HG02973 (cell line): ENCODE data around the gene SGSH.

Experiments
- ATAC-seq: cut with Tn5 transposase; IDR thresholded peaks from one replicate; pipeline ENCODE4 v1.9.1; 2021; ENCODE audit warnings: moderate library complexity; ENCODE audit not compliant: unreplicated experiment

Gene SGSH

DNA sequence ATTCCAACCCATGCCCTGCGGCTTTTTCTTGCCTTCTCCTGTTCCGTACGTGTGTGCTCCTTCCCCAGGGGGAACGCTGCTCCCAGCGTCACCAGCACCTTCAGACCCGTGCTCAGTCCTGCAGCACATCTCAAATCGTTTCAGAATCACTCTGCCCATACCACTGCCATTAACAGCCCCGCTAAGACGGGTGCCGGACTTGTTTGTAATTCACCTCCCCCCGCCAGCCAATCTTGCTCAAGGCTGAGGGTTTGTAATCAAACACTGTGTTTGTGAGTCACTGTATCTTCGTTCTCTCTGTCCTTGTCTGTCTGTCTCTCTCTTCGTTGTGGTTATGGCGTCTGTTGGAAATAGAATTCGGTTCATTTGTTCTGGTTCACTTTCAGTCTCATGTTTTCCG lies 33.0 kb downstream of the SGSH start:
- no peak for ATAC-seq

- ATAC-seq: no peak
Measured at GRCh38 chr17:80185968-80186367, 34.2 kb downstream of the SGSH start.

GRCh38 chr17:80184423-80184714 lies 35.8 kb downstream of the SGSH start:
- ATAC-seq: no peak

- no peak for ATAC-seq
Measured at GRCh38 chr17:80183581-80184422, 36.3 kb downstream of the SGSH start.

DNA sequence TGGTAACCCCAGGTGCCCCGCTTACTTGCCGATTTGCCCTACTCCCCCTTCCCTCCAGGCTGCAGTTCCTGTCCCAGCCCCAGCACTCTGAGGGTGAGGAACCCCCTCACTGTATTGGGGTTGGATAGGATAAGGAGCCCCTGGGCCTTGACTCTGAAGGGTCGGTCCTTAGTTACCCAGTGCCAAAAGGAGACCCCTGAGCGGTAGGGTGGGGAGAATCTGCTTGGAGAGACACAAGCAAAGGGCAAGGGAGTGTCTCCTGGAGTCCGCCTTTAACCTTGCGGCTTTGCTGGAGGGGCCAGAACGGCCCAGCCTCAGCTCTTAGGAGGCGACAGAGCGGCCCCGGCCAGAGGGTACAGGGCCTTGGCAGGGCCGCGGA lies 37.3 kb downstream of the SGSH start:
- no peak for ATAC-seq

DNA sequence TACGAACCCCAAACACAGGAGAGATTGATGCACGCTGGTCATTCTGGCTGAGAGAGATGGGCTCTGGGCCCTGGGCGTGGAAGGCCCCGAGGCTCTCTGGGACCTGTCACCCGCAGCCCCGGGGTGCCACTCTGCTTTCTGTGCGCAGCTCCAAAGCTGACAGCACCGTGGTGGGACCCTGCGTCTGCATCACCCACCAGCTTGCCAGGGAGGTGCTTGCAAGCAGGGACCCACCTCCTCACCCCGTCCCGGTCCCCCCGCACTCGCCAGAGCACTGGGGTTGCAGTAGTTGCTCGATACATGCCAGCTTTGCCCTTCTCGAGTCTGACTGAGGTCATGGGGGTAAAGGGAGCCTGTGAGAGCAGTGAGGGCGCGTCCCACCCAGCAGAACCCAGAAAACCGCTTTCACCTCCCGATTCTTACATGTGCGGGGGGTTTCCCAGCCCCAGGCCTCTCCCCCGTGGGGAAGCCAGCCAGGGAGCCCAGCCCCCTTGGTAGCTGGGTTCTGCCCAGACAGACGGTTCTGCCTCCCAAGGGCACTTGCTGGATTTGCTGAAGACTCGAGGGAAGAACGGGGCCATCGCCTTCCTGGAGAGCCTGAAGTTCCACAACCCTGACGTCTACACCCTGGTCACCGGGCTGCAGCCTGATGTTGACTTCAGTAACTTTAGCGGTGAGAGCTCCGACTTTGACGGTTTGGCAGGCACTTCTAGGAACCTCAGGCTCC lies 37.9 kb downstream of the SGSH start:
- no peak for ATAC-seq

GRCh38 chr17:80181431-80181830 lies 38.7 kb downstream of the SGSH start:
- ATAC-seq: no peak

GRCh38 chr17:80180192-80180591 lies 39.9 kb downstream of the SGSH start:
- no peak for ATAC-seq

DNA sequence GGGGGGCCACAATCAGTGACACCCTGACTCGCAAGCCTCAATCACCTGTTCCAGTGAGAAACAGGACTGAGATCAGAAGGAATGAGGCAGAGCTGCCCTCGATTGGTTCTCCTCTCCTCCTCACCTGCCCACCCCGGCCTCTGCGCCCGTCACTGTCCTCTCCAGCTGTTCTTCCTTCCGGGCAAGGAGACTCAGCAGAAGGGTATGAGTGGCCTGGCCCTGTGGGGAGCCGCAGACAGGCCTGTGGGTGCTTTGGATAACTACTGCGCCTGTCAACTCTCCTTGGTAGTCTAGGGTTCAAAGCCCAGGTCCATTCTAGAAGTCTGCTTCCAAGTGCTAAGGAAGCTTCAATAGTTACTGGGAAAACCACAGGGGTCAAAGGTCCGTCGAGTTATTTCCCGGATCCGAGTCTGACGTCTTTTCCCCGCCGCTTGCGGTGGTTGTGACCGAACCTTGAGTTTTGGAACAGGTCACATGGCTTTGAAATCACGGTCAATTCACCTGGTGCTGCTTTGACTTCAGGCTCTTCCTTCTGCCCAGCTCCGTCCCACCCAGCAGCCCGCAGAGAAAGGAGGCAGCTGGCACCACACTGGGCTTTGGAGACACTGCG lies 42.0 kb downstream of the SGSH start:
- no peak for ATAC-seq

DNA sequence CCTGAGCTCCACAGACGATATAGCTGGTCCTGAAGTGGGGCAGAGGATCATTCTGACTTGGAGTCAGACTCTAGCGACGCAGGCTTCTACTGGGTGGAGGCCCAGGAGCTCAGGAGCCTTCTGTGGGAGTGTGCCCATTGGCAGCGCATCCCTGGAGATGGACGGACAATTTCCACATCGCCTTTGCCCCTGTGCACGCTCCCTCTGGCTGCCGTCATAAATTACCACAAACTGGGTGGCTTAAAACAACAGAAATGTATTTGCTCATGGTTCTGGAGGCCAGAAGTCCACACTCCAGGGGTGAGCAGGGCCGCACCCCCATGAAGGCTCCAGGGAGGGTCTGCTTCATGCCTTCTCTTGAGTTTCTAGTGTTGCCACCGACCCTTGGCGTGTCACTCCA lies 43.4 kb downstream of the SGSH start:
- ATAC-seq: no peak

GRCh38 chr17:80173916-80174315 lies 46.2 kb downstream of the SGSH start:
- no peak for ATAC-seq

DNA sequence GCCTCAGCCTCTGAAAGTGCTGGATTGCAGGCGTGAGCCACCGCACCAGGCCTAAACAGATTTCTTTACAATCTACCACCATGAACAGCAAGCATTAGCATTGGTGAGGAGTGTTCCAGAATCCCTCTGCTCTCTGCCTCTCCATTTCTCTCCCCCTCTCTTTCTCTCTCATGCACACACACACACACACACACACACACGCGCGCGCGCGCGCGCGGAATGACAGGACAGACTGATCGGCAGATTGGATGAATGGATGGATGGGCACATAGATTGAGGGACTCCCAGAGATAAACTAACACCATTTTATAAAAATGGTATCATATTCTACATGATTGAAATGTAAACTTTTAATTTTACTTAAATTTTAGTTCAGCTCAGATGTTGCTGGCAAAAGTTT lies 47.0 kb downstream of the SGSH start:
- ATAC-seq: no peak

GRCh38 chr17:80171681-80172080 lies 48.5 kb downstream of the SGSH start:
- no peak for ATAC-seq

- no peak for ATAC-seq
Measured at GRCh38 chr17:80169784-80170500, 50.2 kb downstream of the SGSH start, which contains the start of gene CARD14. CARD14 (plus strand) TSS chr17:80170030; CDS start chr17:80181439, 11,409 bp downstream.

DNA sequence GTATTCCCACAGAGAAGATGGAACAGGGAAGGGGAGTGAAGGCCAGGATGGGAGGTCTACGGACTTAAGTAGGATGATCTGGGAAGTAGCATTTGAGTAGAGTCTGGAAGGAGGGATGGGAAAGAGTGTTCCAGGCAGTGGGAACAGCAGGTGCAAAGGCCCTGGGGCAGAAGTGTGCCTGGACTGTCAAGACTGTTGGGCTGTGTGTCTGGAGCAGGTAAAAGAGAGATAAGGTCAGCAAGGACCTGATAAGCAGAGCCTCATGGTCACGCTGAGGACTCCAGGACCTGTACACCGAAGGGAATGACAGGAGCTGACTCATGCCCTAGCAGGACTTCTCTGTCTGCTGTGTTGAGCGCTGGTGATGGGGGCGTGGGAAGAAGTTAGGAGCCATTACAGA lies 51.0 kb downstream of the SGSH start:
- ATAC-seq: no peak

DNA sequence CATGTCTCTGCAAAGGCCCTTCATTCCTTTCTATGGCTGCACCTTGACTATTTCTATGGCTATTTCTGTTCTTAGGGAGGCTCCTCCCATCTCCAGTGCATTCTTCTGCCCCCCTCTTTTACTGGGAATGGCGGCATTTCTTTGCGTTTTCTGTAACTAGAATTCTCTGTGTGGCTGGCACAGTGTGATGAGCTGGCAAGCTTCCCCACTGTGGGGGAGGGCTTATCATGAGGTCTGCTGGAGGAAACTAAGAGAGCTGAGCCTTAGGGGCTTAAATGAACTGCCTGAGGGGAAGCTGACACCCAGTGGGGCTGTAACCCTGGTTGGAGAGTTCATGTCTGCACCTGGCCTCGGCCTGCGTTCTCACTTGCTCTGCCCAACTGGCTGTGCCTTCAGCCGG lies 51.8 kb downstream of the SGSH start:
- no peak for ATAC-seq

- ATAC-seq: no peak
Measured at GRCh38 chr17:80166446-80166845, 53.7 kb downstream of the SGSH start.

DNA sequence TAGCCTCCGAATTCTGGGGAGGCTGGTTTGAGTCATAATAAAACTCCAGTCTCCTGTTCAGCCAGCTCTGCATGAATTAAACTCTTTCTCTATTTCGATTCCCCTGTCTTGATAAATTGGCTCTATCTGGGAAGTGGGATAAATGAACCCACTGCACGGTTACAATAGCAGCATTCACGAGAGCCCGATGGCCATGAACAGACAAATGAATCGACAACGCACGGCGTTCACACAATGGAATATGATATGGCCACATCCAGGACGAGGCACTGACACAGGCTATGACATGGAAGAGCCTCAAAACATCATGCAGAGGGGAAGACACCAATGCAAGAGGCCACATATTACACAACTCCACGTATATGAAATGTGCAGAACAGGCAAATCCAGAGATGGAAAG lies 55.9 kb downstream of the SGSH start:
- no peak for ATAC-seq

DNA sequence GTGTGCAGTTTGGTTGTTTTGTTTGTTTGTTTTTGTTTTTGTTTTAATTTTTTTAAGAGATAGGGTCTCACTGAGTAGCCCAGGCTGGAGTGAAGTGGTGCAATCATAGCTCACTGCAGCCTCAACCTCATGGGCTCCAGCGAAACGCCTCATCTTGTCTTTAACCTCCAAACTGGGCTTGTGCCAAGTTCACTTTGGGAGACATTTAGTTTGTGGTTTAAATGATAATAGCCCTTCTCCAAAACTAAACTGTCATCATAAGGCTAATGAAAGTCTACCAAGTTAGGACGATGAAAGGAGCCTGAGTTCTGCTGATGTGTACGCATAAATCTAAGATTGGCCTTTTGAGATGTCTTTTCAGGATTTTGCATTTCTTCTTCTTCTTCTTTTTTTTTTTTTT lies 56.8 kb downstream of the SGSH start:
- ATAC-seq: no peak

GRCh38 chr17:80160536-80160935 lies 59.6 kb downstream of the SGSH start:
- ATAC-seq: no peak
